ENCODE results near the gene DENND6B. TPM values are rescaled to one million over a fixed set of nuclear protein-coding genes. Genes with fewer than 3 reads are reported as not detected.

DENND6B gene
- polyA plus RNA-seq, 4 donors, result 9.8 to 20.1 (median 14.9) TPM

DNA sequence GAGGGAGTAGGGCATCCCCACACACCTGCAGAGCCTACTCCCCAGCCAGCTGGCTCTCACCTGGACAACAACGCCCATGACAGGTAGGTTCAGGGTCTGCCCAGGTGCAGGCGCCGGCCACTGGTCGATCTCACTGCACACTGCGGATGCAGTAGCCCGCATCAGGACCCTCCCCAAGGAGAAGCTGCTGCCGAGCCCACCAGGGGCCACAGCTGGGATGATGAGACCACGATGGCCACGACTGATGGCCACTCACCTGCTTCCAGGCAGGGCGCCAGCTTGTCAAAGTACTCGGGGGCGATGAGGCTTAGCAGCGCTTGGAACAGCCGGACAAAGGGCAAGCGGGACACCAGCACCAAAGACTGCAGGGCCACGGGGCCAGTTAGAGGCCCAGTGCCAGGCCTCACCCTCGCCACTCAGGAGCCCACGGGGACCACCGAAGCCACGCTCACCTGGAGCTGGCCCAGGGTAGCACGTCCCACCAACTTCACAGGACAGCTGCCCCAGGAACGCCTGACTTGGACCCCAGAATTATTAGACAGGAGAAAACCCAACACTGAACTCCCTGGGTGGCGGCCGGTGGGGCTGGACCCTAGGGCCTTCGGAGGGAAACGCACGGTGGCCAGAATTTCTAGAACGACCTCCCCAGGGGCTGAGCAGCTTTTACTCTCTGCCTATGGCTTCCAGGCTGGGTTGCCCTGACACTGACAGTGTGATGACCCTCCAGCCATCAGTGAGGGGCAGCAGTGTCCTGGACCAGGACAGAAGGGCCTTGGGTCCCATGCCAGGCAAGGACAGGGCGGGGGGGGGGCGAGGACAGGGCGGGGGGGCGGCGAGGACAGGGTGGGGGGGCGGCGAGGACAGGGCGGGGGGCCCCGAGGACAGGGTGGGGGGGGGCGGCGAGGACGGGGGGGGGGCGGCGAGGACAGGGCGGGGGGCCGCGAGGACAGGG lies 10.4 kb downstream of the DENND6B start:
- no peak for DNase-seq (ENCODE audit: low read depth in 4 of 4, low spot score in 3 of 4)

- DNase-seq (ENCODE audit: low read depth in 4 of 4, low spot score in 3 of 4), result no peak
These were observed 11.3 kb downstream of the DENND6B start for GRCh38 chr22:50315289-50316113.

DNA sequence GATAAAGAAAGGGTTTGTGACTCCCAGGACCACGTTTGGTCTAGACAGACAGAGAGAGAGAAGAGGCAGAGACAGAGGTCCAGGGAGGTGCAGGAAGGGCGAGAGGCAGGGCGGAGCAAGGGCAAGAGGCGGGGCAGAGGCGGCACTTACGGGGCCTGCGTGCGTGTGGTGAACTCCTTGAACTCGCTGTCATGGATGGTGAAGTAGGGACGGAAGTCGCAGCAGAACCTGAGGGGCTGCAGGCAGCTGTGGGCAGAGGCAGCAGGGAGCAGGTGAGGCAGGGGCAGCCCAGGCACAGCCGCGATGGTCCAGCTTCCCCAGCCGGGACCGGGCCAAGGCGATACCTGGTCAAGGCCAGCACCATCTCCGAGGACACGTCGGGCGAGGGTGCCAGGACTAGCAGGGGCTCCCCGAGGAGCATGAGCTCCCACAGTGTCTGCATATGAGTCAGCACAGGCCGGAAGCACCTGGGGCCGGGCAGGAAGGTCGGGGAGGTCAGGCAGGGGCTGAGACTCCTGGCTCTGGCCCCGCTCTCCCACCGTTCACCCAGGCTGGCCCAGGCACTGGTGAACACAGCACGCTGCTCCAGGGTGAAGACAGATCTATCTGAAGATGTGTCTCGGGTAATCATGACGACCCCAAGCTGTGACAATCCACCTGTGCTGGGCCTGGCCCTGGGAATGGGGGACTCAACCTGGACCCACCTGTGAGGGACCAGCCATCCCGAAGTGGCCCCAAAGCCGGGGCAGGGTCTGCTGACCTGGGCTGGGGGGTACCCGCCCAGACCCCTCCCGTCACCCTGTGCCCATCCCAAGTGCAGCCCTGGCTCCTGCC lies 12.1 kb downstream of the DENND6B start:
- no peak for DNase-seq (ENCODE audit: low read depth in 4 of 4, low spot score in 3 of 4)

- no peak for DNase-seq (ENCODE audit: low read depth in 4 of 4, low spot score in 3 of 4)
These were observed 12.7 kb downstream of the DENND6B start for GRCh38 chr22:50314081-50314454.

DNA sequence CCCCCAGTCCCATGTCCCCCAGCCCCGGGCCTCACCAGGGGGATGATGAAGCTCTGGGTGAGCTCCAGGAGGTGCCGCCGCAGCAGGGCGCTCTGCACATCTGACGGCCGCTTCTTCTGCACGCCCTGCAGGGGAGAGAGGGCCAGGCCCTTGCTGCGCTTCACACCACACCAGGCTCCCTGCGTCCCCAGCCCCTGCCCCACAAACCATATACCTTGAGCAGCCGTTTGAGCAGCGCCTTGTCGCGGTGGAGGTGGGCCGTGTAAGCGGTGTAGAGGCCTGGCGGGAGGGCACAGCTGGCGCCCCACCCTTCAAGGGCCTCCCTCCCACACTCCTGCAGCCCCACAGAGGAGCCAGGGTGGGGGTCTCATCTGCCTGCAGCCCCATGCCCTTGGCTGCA lies 13.2 kb downstream of the DENND6B start:
- no peak for DNase-seq (ENCODE audit: low read depth in 4 of 4, low spot score in 3 of 4)

GRCh38 chr22:50313021-50313420 lies 13.8 kb downstream of the DENND6B start:
- no peak for DNase-seq (ENCODE audit: low read depth in 4 of 4, low spot score in 3 of 4)

DNA sequence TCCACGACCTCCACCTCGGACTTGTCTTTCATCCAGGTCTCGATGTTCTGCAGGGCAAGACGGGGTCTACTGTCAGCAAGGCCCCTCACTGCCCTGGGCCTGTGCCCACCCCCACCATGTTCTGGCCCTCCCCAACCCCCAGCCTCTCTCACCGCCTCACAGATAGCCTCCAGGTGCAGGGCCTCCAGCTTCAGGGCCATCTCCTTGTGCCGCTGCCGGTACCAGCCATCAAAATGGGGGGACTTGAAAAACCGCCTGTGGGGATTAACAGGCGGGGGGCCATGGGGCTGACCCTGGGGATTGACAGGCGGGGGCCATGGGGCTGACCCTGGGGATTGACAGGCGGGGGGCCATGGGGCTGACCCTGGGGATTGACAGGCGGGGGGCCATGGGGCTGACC lies 14.4 kb downstream of the DENND6B start:
- DNase-seq (ENCODE audit: low read depth in 4 of 4, low spot score in 3 of 4), result no peak

DNA sequence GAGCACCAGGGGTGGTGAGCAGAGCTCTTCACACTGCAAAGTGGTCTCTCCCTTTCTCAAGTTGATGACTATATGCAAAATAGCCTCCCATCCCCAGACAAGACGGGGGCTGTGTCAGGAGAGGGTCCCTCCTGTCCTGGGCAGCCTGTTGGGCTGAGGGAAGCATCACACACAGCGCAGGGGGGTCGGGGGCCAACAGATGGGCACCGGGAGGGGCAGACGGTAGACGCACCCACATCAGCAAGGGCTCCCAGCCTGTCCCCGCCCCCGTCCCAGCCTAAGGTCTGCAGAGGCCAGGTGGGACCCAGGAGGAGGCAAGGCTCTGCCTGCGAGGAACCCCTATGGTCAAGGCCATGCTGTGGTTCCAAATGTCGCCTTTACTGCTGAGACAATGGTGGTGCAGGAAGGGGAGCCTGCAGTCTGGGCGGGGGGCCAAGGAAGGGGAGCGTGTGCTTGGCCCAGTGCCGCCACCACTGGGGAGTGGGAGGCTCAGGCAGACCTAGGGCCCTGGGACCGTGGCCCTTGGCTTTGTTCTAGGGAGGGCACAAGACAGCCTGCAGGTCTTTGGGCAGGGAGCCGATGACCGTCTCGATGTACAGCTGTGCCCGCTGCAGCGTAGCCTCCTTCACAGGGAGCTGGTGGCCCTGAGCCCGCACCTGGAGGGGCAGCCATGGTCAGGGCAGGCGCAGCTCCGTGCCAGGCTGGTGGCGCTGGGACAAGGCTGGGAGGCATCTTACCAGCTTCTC lies 15.0 kb downstream of the DENND6B start:
- no peak for DNase-seq (ENCODE audit: low read depth in 4 of 4, low spot score in 3 of 4)

DNA sequence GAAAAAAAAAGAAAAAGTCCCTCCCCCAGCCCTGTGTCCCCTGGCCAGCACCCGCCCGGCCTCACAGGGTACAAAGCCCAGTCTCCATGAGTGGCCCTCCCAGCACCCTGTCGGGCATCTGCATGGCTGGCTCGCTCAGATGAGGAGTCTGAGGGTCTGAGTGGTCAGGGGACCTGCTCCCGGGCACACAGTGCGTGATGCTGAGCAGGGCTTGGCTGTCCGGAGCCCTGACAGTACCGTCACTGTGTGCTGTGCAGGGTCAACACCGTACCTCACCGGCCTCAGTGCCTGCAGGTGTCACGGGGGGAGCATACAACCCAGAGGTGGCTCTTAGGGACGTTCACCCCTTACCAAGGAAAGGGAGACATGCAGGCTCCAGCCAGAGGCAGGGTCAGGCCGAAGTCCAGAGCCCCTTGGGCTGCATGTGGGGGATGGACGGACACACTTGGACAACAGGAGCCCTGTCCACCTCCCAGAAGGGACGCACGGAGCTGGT lies 15.8 kb downstream of the DENND6B start:
- no peak for DNase-seq (ENCODE audit: low read depth in 4 of 4, low spot score in 3 of 4)

DNA sequence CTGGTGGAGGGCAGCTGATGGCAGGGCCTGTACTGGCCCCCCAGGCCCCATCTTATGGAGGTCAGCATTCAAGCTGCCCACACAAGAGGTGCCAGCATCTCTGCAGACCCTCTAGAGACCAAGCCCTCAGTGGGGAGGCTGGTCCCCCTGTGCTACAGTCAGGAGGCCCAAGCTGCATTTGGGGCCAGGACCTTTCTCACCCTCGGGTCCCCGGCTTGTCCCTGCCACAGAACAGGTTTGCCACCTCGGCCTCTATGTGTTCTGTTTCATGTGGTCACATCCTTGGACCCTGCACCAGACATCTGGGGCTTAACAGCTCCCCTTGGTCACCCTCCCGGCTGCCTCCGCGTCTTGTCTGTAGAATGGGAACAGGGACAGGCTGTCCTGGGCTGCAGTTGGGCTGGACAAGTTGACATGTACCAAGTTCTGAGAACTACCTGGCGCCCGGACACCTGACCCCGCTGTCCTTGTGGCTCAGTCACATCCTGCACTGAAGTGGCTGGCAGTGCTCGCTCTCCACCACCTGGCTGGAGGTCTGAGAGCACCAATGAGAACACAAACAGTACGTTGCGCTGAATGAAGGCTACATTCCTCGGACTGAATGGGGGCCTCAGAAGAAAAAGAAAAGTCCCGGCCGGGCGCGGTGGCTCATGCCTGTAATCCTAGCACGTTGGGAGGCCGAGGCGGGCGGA lies 16.6 kb downstream of the DENND6B start:
- no peak for DNase-seq (ENCODE audit: low read depth in 4 of 4, low spot score in 3 of 4)

DNA sequence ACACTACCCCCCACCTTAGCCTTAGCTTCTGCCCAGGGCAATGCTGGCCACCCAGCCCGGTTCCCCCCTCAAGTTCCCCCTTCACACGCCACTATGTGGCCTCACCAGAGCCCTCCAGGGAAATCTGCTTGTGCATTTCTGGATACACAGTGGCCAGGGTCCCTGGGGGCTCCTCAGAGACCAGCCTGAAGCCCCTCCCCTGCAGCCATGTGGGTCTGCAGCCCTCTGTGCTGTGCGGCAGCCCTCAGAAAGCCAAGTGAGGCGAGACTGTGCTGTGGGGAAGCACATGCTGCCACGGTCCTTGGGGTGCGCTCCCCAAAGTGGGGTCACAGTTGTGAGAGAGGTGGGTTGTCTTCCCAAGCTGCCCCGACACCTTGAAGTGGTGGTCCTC lies 17.2 kb downstream of the DENND6B start:
- DNase-seq (ENCODE audit: low read depth in 4 of 4, low spot score in 3 of 4), result no peak

GRCh38 chr22:50308986-50309600 lies 17.7 kb downstream of the DENND6B start:
- DNase-seq (ENCODE audit: low read depth in 4 of 4, low spot score in 3 of 4), result no peak

DNA sequence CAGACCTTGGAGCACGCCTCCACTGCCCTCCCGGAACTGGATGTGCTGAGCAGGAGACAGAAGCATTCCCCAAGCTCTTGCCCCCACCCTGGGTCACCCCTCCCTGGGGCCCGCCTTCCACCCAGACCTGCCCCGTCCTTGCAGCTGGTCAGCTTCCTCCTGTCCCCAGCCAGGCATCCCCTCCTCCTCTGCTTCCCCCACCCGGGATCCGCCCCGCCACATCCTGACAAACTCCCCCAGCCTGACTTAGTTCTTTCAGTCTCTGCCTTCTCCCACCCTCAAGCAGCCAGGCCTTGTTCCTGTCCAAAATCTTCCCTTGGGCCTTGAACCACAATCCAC lies 18.2 kb downstream of the DENND6B start:
- no peak for DNase-seq (ENCODE audit: low read depth in 4 of 4, low spot score in 3 of 4)

GRCh38 chr22:50307890-50308596 lies 18.8 kb downstream of the DENND6B start:
- no peak for DNase-seq (ENCODE audit: low read depth in 4 of 4, low spot score in 3 of 4)

GRCh38 chr22:50306753-50307749 lies 19.8 kb downstream of the DENND6B start, which contains the start of gene PLXNB2:
Gene PLXNB2, minus strand, starts transcription at chr22:50307646. Its CDS starts 17,062 bp downstream, at chr22:50290584.
- DNase-seq (ENCODE audit: low read depth in 4 of 4, low spot score in 3 of 4), result peak in 3 of 4 donors; percentile 77 to 83 (median 79)

DNA sequence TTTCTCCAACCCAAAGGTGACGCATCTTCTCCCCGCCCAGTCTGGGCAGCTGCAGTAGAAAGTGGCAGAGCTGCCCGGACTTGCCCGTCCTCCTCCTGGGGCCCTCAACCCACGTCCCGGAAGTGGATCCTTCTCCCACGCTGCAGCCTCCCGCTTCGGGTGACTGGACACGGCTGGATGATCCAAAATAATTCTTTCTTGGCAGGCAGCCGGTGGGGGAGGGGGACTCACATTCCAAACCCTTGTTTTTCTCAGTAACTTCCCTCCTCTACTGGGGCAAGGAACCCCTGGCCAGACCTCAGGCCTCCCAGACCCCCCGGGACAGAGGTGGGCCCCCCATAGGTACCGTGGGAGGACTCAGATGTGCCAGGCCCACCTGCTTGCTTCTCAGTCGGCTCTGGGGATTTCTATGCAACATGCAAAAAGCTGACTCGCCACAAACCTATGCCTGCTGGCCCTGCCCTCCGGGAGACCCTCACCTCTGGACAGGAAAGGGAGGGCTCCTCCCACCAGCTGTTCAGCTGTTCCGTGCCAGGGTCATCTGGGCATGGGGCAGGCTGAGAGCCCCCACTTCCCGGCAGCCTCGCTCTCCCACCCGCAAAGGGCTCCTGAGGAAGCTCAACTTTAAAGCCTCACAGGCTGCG lies 20.8 kb downstream of the DENND6B start:
- peak; percentile 74 to 84 (median 82) for DNase-seq (ENCODE audit: low read depth in 4 of 4, low spot score in 3 of 4)

Data from left renal pelvis (tissue), 4 donors.